Adrenal gland (tissue), 12 donors: ENCODE results near the gene ATP5PO. TPM values are rescaled to one million over a fixed set of nuclear protein-coding genes. Genes with fewer than 3 reads are reported as not detected.
"Not testable (repeated sequence)": the region's sequence is repeated elsewhere in the genome, so short reads cannot be mapped to it uniquely, and the experiment has no call there.

Experiments used
- DNase-seq, 7 donors: peaks; one replicate each; pipeline ENCODE4 v3.0.0-alpha.2; 2019 to 2020
- H3K27ac ChIP-seq, 5 donors: fragments of 200-600 bp; sonication (generic) in 4 of 5; 1 replicate in 3 of 5; 2 replicates in 2 of 5; pipeline versions ENCODE4 v1.5.1 to v1.8.0; 2016 to 2020; ENCODE audit warnings: mild to moderate bottlenecking in 1 of 5
- H3K27me3 ChIP-seq: fragments of 200-600 bp; 2 replicates; pipeline ENCODE4 v1.8.0; 2021
- H3K36me3 ChIP-seq, 2 donors: fragments of 200-600 bp; replicated peaks in 1 of 2; 1 replicate in 1 of 2; 2 replicates in 1 of 2; pipeline versions ENCODE4 v1.5.1 to v1.8.0; 2018 to 2022
- H3K4me1 ChIP-seq, 2 donors: fragments of 200-600 bp; replicated peaks in 1 of 2; 1 replicate in 1 of 2; 2 replicates in 1 of 2; pipeline versions ENCODE4 v1.5.1 to v1.8.0; 2018 to 2021
- H3K4me3 ChIP-seq, 4 donors: fragments of 200-600 bp; sonication (generic) in 3 of 4; one replicate each; pipeline ENCODE4 v1.5.1; 2016 to 2018
- H3K9me3 ChIP-seq, 3 donors: fragments of 200-600 bp; sonication (generic) in 1 of 3; replicated peaks in 1 of 3; 1 replicate in 2 of 3; 2 replicates in 1 of 3; pipeline versions ENCODE4 v1.5.1 to v1.8.0; 2016 to 2021
- CTCF ChIP-seq, 6 experiments: fragments of 450-650 bp in 4 of 6; fragments of 200-600 bp in 2 of 6; sonication (generic) in 1 of 6; IDR thresholded peaks; 1 replicate in 5 of 6; 2 replicates in 1 of 6; pipeline versions ENCODE4 v1.5.1 to v1.8.0; 2016 to 2021; ENCODE audit warnings: antibody characterized with exemption in 6 of 6, mild to moderate bottlenecking in 2 of 6, moderate library complexity in 1 of 6
- POLR2A ChIP-seq, 2 donors: fragments of 450-650 bp; IDR thresholded peaks; one replicate each; pipeline ENCODE4 v1.6.1; 2017; ENCODE audit warnings: antibody characterized with exemption in 2 of 2, mild to moderate bottlenecking in 2 of 2, moderate library complexity in 1 of 2
- WGBS, 4 donors: extraction: QIAGEN DNeasy Blood & Tissue Kit in 2 of 4; methylation state at CpG; one replicate each; pipeline versions ENCODE4 v1.1.5 to v1.1.7; 2013 to 2017; 5-methylcytosine and 5-hydroxymethylcytosine counted together
- intact Hi-C, 2 donors: fragments of 100-400 bp; cut with DNase I; formaldehyde crosslinking; loops; one replicate each; pipeline versions ENCODE4 v1.14.1 to v1.15.0; 2022 to 2023
- polyA plus RNA-seq, 3 donors: library from polyadenylated mRNA; stranded (reverse); fragments of 200-250 nt in 2 of 3; fragments of 350-450 nt in 1 of 3; fragmentation: Illumina TruSeq in 1 of 3; extraction: RNeasy Lipid Tissue Mini Kit (QIAGEN cat#74804) in 1 of 3; gene quantifications; one replicate each; pipeline ENCODE4 v1.2.3, GENCODE V29; 2013 to 2014
- total RNA-seq, 9 donors: library from RNA; depleted of rRNA in 4 of 9; stranded (reverse); fragments of >200 nt in 4 of 9; fragments of 120-200 nt in 1 of 9; fragmentation: NEBNext Ultra II Directional in 1 of 9; extraction: Animal tissue kit (Norgen Biotek cat#: 25700) in 1 of 9; gene quantifications; one replicate each; pipeline versions ENCODE4 v1.1.0 to v1.2.4, GENCODE V29; 2013 to 2023
- donor health status: healthy with polysubstance abuse.
- donor health status: Bipolar disorder and iron deficiency.
- donor health status: DM: yes; HTN: yes; CAD: no.
- donor health status: DM: no; HTN: no; CAD: no.
- donor health status: DM: no; HTN: no; CAD: no.
- donor health status: DM: yes; HTN: yes; CAD: no.

Gene ATP5PO
- total and polyA plus RNA-seq, 12 donors: 78.6 to 299 (median 189) TPM

GRCh38 chr21:33870768-33871167 lies 44.8 kb downstream of the ATP5PO start:
- no peaks in the 10 kb centered on the region for H3K27me3 ChIP-seq
- intact Hi-C loops: no loop called here
- H3K4me3 ChIP-seq: no peak overlapping the region
- H3K36me3 ChIP-seq: no peaks in the 10 kb centered on the region
- 88 to 94% (median 92%) methylated on average over 3 to 4 of the region's 4 CpGs for WGBS, 4 donors
- TF ChIP-seq CTCF (IDR thresholded peaks at IDR 0.05): no peak
- TF ChIP-seq POLR2A (IDR thresholded peaks at IDR 0.05): no peak
- no peaks in the 10 kb centered on the region for H3K4me1 ChIP-seq
- DNase-seq: no peak
- no peak overlapping the region for H3K27ac ChIP-seq
- H3K9me3 ChIP-seq: no peaks in the 10 kb centered on the region

GRCh38 chr21:33869873-33870272 lies 45.7 kb downstream of the ATP5PO start:
- no peaks in the 10 kb centered on the region for H3K4me1 ChIP-seq
- intact Hi-C loops: no loop called here
- TF ChIP-seq POLR2A (IDR thresholded peaks at IDR 0.05) (no peak), CTCF (IDR thresholded peaks at IDR 0.05) (no peak)
- DNase-seq: no peak
- no peaks in the 10 kb centered on the region for H3K36me3 ChIP-seq
- no peaks in the 10 kb centered on the region for H3K9me3 ChIP-seq
- H3K27ac ChIP-seq: no peak overlapping the region
- H3K27me3 ChIP-seq: no peaks in the 10 kb centered on the region
- H3K4me3 ChIP-seq: no peak overlapping the region

- intact Hi-C loops, H3K4me1 ChIP-seq, DNase-seq, H3K9me3 ChIP-seq, H3K27ac ChIP-seq, H3K27me3 ChIP-seq, H3K4me3 ChIP-seq, H3K36me3 ChIP-seq: not testable (repeated sequence)
- 80 to 84% (median 83%) methylated on average over 10 to 13 of the region's 13 CpGs for WGBS, 4 donors
Observed at GRCh38 chr21:33867868-33868267, 47.7 kb downstream of the ATP5PO start.

- no peak for TF ChIP-seq CTCF (IDR thresholded peaks at IDR 0.05)
- intact Hi-C loops: no loop called here
- Histone ChIP-seq H3K36me3 (no peaks in the 10 kb centered on the region), H3K27me3 (no peaks in the 10 kb centered on the region), H3K4me1 (no peaks in the 10 kb centered on the region), H3K9me3 (no peaks in the 10 kb centered on the region), H3K4me3 (no peak overlapping the region), H3K27ac (no peak overlapping the region)
- no peak for DNase-seq
- WGBS, 4 donors: 78 to 100% (median 88%) methylated on average over 2 of the region's 2 CpGs
Observed at GRCh38 chr21:33866826-33867225, 48.8 kb downstream of the ATP5PO start.

- no peaks in the 10 kb centered on the region for H3K4me1 ChIP-seq
- no peaks in the 10 kb centered on the region for H3K27me3 ChIP-seq
- H3K9me3 ChIP-seq: no peaks in the 10 kb centered on the region
- no peaks in the 10 kb centered on the region for H3K36me3 ChIP-seq
- 83 to 100% (median 89%) methylated on average over 2 to 8 of the region's 8 CpGs for WGBS, 4 donors
- TF ChIP-seq POLR2A (IDR thresholded peaks at IDR 0.05) (no peak), CTCF (IDR thresholded peaks at IDR 0.05) (no peak)
- no peak overlapping the region for H3K4me3 ChIP-seq
- no peak for DNase-seq
- intact Hi-C loops: no loop called here
- H3K27ac ChIP-seq: no peak overlapping the region
Observed at GRCh38 chr21:33865996-33866575, 49.5 kb downstream of the ATP5PO start.
